AG08395 (cell line): ENCODE results near the gene PAQR8.
"Not testable (repeated sequence)": the region's sequence is repeated elsewhere in the genome, so short reads cannot be mapped to it uniquely, and the experiment has no call there.

ENCODE experiments used
- DNase-seq: peaks from one replicate; pipeline ENCODE4 v3.0.0; 2012; ENCODE audit warnings: mixed read lengths, low spot score

PAQR8 gene

GRCh38 chr6:52410979-52411378 lies 49.0 kb downstream of the PAQR8 start:
- DNase-seq = no peak

- DNase-seq = no peak
Observed at GRCh38 chr6:52411911-52412310, 50.0 kb downstream of the PAQR8 start.

- no peak for DNase-seq
Observed at GRCh38 chr6:52415333-52415732, 53.4 kb downstream of the PAQR8 start.

GRCh38 chr6:52415917-52416628 lies 54.1 kb downstream of the PAQR8 start:
- DNase-seq = no peak

- peak; percentile 62 for DNase-seq
Observed at GRCh38 chr6:52416629-52417151, 54.7 kb downstream of the PAQR8 start.

- peak; percentile 77 for DNase-seq
Observed at GRCh38 chr6:52417675-52418111, 55.7 kb downstream of the PAQR8 start.

- DNase-seq = no peak
Observed at GRCh38 chr6:52418606-52419005, 56.7 kb downstream of the PAQR8 start.

GRCh38 chr6:52419809-52420667 lies 58.1 kb downstream of the PAQR8 start, which contains the start of gene EFHC1:
Gene EFHC1, plus strand, starts transcription at chr6:52420342. Its CDS starts 69 bp downstream, at chr6:52420411.
- DNase-seq = peak; percentile 98

GRCh38 chr6:52420668-52421358 lies 58.9 kb downstream of the PAQR8 start:
- no peak for DNase-seq

- no peak for DNase-seq
Observed at GRCh38 chr6:52422156-52422555, 60.2 kb downstream of the PAQR8 start.

- DNase-seq = no peak
Observed at GRCh38 chr6:52423448-52423847, 61.5 kb downstream of the PAQR8 start.

GRCh38 chr6:52423971-52424381 lies 62.0 kb downstream of the PAQR8 start:
- DNase-seq = peak; percentile 84

- no peak for DNase-seq
Observed at GRCh38 chr6:52424513-52424912, 62.6 kb downstream of the PAQR8 start.

- no peak for DNase-seq
Observed at GRCh38 chr6:52426667-52427066, 64.7 kb downstream of the PAQR8 start.

- not testable (repeated sequence) for DNase-seq
Observed at GRCh38 chr6:52433294-52433693, 71.3 kb downstream of the PAQR8 start.

GRCh38 chr6:52435345-52435744 lies 73.4 kb downstream of the PAQR8 start:
- DNase-seq = no peak

- no peak for DNase-seq
Observed at GRCh38 chr6:52438926-52439325, 77.0 kb downstream of the PAQR8 start.

GRCh38 chr6:52454556-52454955 lies 92.6 kb downstream of the PAQR8 start:
- DNase-seq = no peak

- DNase-seq = no peak
Observed at GRCh38 chr6:52457096-52457495, 95.1 kb downstream of the PAQR8 start.
